Stimulated activated naive CD8-positive, alpha-beta T cell treated with anti-CD3 and anti-CD28 coated beads, Interleukin-15, Interleukin-2, amounts not matched to agents 100 U/mL and 50 U/mL, for 24 hours (primary cell): ENCODE results near the gene SMG6.

Experiments
- ATAC-seq: fragments of 150-1000 bp; cut with Tn5 transposase; one replicate; pipeline ENCODE4 v1.10.0; 2021
- DNase-seq: peaks from one replicate; pipeline ENCODE4 v3.0.0; 2021

Gene SMG6

GRCh38 chr17:2076087-2076984 lies 227.2 kb downstream of the SMG6 start:
- DNase-seq (no peak), ATAC-seq (no peak)

GRCh38 chr17:2075336-2076086 lies 228.1 kb downstream of the SMG6 start:
- no peak for ATAC-seq

GRCh38 chr17:2074919-2075318 lies 228.7 kb downstream of the SMG6 start:
- DNase-seq (no peak), ATAC-seq (no peak)

More at GRCh38 chr17:2075336-2076086, 228.1 kb downstream of the SMG6 start:
- DNase-seq: no peak

GRCh38 chr17:2071455-2072281 lies 231.9 kb downstream of the SMG6 start:
- no peak for ATAC-seq
- DNase-seq: no peak

GRCh38 chr17:2071024-2071385 lies 232.6 kb downstream of the SMG6 start:
- no peak for ATAC-seq
- no peak for DNase-seq

- ATAC-seq (peak; percentile 97), DNase-seq (peak; percentile 74)
Observed at GRCh38 chr17:2070241-2071023, 233.2 kb downstream of the SMG6 start.

GRCh38 chr17:2068519-2069051 lies 235.0 kb downstream of the SMG6 start:
- ATAC-seq: peak; percentile 12

GRCh38 chr17:2068031-2068518 lies 235.5 kb downstream of the SMG6 start:
- ATAC-seq (no peak), DNase-seq (no peak)

More at GRCh38 chr17:2068519-2069051, 235.0 kb downstream of the SMG6 start:
- no peak for DNase-seq

GRCh38 chr17:2067608-2068024 lies 236.0 kb downstream of the SMG6 start:
- DNase-seq: no peak
- no peak for ATAC-seq

GRCh38 chr17:2067048-2067561 lies 236.5 kb downstream of the SMG6 start:
- ATAC-seq (no peak), DNase-seq (no peak)

GRCh38 chr17:2065949-2066400 lies 237.6 kb downstream of the SMG6 start:
- no peak for DNase-seq
- no peak for ATAC-seq

- peak; percentile 57 for ATAC-seq
Observed at GRCh38 chr17:2064980-2065785, 238.4 kb downstream of the SMG6 start.

GRCh38 chr17:2064520-2064971 lies 239.0 kb downstream of the SMG6 start:
- no peak for ATAC-seq

More at GRCh38 chr17:2064980-2065785, 238.4 kb downstream of the SMG6 start:
- peak; percentile 78 for DNase-seq

GRCh38 chr17:2064147-2064489 lies 239.5 kb downstream of the SMG6 start:
- DNase-seq (no peak), ATAC-seq (no peak)

More at GRCh38 chr17:2064520-2064971, 239.0 kb downstream of the SMG6 start:
- DNase-seq: no peak

GRCh38 chr17:2063261-2064146 lies 240.1 kb downstream of the SMG6 start:
- ATAC-seq: no peak
- DNase-seq: no peak

GRCh38 chr17:2062571-2063183 lies 240.9 kb downstream of the SMG6 start:
- no peak for DNase-seq
- ATAC-seq: no peak

GRCh38 chr17:2061441-2061958 lies 242.1 kb downstream of the SMG6 start:
- no peak for DNase-seq
- no peak for ATAC-seq
